SKM-1 treated with dmso at 0.1 percent for 144 hours (cell line): ENCODE results near the gene ANO6.

Source experiments
- DNase-seq: peaks from one replicate; lab custom pipeline; 2025; ENCODE audit not compliant: unreplicated experiment; lab: John Stamatoyannopoulos, UW

Gene ANO6

DNA sequence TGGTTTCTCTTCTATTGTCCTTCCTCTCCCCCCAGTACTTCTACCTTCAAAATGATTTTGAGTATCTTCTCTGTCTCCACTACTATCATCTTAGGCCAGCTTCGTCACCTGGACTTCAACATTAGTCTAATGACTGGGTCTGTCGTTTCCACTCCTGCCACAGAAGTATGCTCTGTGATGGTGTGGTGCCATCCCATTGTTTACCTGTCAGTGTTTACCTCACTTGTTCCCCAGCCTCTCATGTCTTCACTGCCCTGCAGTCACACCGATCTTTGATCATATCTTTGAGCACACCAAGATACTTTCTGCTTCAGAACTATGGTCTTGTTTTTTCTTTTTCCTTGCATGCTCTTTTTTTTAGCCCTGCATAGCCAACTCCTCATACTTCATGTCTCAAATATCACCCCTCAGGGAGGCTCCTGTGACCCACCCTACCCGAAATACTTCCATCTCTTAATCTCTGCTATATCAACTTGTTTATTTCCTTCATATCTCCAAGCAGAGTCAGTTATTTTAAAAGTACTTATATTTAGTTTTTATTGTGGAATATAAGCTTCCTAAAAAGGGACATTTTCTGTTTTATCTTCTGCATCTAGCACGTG lies 60.4 kb downstream of the ANO6 start:
- no peak for DNase-seq

DNA sequence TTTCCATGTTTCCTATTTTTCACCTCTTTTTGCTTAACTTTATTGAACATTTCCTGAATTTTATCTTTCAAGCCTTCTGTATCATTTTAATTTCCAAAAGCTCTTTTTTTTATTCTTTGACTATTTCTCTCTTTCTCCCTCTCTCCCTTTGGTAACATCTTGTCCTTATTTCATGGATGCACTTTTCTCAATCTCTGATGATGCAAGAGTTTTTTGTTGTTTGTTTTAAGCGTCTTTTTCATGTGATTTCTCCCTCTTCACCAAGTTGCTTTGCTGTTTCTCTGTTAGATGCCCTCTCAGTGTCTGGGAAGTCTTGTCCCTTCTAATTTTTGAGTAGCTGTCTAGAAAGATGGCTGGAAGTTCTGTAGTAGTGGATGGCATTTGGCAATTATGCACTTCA lies 62.6 kb downstream of the ANO6 start:
- DNase-seq = no peak

DNA sequence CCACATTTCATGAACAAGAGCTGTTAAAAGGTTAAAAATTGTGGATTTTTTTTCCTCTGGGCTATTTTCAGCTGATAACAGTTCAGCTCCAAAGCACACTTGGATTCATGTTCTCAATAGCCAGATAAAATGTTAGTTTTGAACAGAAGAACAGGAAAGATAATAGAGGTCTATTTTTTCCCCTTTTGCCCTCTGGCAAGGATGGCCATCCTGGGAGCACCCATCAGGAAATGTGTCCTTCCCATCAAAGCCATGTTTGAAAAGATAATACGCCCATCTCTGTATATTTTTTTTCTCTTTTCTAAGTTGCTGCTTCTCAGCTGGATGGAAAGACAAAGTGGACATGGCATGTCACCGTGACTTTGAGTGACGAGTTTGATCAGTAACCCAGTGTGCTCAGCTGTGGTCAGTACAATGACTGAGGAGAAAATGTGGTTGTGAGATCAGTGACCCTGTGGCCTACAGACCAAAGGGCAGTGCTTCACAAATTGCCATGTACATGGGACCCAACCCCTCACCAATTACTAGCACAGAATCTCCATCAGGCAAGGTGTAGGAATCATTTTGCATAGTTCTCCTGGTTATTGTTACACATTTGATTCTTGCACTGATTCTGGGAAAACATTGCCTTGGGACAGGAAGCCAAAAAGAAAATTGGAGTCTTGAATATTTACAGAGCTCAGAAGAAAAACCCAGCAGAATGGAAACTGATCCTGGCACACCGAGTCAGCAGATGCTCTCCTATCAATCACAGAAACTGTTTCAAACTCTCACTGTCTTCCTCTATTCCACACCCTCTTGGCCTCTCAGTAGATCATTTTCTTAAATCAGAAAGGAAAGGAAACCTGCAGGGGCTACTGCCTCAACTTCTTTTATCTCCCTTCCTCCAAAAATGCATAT lies 64.3 kb downstream of the ANO6 start:
- no peak for DNase-seq

DNA sequence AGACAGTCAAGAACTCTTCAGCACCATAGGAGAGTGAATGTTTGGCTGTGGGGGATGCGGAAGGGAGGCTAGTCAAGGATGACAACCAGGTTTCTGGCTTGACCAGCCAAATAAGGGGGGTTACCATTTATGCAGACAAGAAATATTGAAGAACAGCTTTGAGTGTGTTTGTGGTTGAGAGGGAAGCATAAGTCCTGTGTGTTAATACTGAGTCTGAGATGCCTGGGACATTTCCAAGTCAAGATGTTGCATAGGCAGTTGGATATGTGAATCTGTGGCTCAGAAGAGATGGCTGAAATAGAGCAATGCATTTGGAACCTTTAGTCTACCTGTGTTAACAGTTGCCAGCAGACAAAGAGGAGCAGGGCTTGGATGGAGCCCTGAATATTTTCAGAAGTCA lies 66.1 kb downstream of the ANO6 start:
- no peak for DNase-seq

DNA sequence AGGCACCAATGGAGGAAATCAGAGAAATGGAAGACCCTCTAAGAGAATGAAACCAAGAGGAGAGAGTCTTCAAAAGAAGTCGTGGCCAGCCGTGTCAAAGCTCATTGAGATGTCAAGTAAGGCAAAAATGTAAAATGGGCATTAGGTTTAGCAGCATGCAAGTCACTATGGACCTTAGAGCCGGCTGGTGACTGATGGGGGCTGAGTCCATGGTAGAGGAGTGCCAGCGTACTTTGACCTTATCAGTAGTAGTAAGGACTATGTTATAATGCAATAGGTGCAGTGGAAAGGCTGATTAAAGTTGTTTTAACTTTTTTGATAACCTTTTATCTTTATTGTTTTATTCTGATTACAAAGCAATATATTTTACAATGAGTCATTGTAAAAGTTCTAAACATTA lies 66.5 kb downstream of the ANO6 start:
- no peak for DNase-seq

DNA sequence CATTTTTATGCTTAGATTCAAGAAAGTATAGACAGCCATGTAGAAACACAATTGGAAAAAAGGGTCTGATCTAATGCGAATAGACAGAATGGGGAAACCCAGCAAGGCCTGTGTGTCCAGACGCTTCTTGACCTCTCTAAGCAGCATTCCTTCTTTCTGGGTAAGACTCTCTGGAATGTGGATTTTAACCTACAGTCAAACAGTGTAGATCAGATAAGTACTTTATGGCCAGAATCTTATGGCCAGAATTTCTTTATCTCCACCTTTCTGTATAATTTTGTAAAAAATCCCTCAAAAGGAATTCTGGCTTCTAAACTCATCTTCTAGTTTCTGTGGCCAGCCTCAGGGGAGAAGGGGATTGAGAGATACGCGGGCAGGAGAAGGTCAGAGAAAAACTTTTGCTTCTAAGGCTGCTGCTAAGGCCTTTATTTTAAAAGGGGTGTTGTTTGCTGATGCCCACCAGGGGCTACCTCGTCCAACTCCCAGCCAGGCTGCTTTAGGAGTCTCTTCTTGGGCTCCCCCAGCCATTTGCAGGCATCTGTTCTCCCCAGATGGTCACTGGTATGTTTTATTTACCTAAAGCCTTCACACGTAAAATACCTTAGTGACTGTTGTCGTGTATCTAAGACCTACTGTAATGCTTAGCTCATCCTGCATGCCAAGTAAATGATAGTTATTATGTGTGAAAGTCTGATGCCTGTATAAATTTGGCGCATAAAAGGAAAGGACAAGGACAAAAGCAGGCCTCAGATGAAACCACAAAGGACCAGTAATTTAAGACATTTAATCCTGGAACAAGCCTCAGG lies 68.4 kb downstream of the ANO6 start:
- no peak for DNase-seq

DNA sequence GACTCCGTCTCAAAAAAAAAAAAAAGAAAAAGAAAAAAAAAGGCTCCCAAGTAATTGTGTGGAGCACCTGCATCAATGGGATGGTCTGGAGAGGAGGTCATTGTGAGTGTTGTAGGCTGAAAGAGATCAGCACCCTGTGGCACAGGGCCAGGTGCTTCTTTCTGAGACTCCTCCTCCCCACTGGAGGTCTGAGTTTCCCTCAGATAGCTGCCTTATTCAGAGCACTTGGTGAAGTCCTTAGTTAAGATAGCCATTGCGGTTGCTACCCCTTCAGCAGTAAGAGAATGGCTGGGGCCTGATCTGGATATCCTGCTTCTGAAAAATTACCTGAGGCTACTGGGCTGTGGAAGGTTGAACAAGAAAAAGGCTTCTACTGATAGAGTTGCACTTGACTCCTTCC lies 69.8 kb downstream of the ANO6 start:
- DNase-seq = no peak

DNA sequence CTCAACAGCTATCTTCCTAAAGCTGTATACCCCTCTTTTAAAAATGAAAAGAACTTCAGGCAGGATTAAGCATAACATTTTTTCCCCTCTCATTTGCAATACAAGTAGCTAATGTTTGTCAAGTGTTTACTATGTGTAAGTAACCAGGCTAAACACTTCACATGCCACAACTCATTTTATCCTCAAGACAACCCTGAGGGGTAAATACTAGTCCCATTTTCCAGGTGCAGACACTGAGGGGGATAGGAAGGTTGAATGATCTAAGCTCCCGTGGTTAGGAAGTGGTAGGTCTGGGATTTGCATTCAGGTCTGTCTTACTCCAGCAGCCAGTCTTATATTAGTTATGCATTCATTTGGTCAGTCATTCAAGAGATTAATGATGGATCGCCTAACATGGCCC lies 70.7 kb downstream of the ANO6 start:
- DNase-seq = no peak

DNA sequence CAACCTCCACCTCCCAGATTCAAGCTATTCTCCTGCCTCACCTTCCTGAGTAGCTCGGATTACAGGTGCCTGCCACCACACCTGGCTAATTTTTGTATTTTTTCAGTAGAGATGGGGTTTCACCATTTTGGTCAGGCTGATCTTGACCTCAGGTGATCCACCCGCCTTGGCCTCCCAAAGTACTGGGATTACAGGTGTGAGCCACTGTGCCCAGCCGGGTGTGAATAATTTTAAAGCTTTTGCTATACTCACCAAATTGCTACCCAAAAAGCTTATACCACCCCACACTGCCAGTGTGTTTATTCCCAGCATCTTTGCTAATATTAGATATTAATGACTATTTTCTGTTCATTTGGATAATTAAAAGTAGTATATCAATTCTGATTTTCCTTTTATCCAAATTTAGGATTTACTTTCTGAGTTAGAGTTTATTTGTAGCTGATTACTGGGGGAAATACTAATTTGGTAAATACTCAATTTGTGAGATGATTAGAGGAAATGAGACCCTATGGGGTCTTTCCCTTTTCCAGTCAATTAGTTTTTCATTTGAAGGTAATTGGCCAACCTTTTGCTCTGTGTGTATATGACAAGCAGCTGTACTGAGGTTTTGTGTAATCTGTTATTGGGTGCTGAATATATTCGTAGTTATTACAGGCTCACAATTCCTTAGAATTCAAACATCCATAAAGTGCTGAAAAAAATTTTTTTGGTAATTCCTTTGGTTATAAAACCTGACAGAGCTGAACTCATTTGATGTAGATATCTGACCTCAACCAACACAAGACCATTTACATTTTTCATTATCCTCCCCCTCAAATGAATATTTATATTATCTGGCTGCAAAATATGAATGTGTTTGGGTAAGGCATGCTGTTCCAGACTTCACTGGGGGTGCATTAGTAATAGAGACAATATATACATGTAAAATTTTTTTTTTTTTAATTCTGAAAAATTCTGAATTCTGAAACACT lies 73.6 kb downstream of the ANO6 start:
- no peak for DNase-seq

DNA sequence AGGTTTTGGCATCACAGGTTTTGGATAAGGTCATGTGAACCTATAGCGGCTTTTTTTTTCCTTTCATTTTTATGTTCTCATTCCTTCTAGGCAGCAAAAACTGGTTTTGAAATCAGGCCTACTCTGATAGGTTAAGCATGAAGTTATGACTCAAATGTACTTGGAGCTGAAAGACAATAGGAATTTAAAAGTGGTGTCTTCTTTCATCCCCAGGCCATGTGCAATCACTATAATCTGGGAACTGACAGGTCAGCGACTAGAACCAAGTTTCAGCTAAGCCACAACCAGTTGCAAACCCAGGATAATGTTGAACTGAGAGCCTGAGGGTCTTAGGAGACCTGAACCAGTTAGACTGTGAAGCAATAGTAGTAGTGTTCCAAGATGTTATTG lies 74.3 kb downstream of the ANO6 start:
- no peak for DNase-seq

DNA sequence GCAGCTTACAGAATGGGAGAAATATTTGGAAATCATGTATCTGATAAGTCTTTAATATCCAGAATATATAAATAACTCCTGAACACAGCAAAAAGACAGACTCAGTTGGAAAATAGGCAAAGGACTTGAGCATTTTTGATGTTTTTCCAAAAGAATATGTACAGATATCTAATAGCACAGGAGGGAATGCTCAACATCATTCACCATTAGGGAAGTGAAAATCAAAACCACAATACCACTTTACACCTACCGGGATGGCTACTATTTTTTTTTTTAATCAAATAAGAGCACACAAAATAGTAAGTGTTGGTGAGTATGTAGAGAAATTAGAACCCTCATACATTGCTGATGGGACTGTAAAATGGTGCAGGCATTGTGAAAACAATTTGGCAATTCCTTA lies 75.6 kb downstream of the ANO6 start:
- no peak for DNase-seq

DNA sequence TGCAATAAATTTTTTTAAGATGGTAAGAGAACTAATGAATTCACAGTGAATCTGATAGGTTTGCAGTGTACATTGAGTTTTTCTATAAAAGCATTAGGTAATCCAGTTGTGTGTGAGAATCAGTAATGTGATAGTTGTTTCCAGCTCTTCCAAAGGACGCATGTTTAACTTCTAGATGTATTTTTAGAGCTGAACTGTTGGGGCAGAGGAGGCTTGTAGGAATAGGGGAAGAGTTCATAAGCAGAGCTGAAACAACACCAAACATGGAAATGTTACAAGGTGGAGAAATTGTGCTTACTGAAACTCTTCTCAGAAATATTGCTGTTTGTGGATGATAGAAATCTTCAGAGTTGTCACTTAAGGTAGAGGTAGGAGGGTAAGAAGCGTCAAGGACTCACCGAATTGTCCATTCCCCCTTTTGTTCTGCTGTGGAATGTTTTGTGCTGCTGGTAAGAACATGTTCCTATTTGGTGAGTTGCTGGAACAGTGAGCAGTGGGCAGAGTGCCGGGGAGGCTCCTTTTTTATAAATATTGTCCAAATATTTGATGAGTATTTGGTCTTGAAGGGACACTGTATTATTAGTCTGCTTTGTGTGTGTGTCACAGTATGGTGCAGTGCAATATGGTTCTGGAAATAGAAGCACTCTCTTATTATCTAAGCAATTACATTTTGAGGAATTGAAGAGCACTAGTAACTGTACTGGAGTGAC lies 76.7 kb downstream of the ANO6 start:
- DNase-seq = no peak

DNA sequence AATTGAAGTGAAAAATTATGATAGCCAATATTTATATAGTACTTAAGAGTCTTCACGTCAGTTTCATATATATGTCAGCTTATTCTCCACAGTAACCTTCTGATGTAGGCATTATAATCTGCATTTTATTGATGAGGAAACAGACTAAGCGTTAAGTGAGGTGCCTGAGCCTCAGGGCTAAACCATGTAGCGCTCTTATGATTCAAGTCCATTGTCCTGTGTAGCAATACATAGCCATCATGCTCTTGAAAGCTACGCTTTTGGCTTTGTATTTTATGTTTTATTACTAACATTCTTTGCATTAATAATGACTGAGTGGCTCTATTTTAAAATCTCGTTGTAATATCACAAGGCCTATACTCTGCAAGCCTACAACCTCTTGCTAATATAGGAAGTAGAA lies 79.0 kb downstream of the ANO6 start:
- no peak for DNase-seq

DNA sequence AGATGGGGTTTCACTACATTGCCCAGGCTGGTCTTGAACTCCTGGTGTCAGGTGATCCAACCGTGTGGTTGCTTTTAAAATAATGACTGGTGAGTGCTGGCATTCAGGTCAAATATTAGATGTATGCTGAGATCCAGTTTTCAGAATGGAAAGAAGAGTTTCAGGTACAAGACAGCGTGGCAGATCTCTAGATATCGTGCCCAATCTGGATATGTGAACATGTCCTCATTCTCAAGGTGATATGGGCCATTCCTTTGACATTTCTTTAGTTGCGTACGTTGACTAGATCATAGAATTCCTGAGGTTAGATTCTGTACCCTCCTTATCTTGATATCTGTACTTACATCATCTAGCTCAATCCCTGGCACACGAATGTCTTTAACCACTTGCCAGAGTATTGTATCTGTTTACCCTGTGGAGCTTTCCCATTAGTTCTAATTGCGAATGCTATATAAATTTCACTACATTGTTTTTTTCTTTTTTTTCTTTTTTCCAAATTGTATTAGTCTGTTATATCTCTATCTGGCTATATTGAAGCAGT lies 80.2 kb downstream of the ANO6 start:
- no peak for DNase-seq

DNA sequence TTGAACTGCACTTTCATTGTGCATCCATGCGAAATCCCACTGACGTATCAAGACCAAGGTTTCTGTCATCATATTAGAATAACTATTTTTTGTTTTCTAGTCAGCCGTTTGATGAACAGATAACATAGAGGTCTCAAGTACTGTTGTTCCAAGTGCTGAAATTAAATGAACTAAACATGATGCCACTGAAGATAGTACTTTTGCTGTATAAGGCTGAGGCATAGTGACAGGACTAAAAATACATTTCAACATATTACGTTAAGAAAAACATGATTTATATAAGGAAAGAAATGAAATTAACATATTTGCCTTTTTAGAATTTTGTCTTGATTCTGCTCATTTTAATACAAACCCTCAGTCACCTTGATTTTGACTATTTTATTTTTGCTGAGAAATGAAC lies 82.2 kb downstream of the ANO6 start:
- DNase-seq = no peak

DNA sequence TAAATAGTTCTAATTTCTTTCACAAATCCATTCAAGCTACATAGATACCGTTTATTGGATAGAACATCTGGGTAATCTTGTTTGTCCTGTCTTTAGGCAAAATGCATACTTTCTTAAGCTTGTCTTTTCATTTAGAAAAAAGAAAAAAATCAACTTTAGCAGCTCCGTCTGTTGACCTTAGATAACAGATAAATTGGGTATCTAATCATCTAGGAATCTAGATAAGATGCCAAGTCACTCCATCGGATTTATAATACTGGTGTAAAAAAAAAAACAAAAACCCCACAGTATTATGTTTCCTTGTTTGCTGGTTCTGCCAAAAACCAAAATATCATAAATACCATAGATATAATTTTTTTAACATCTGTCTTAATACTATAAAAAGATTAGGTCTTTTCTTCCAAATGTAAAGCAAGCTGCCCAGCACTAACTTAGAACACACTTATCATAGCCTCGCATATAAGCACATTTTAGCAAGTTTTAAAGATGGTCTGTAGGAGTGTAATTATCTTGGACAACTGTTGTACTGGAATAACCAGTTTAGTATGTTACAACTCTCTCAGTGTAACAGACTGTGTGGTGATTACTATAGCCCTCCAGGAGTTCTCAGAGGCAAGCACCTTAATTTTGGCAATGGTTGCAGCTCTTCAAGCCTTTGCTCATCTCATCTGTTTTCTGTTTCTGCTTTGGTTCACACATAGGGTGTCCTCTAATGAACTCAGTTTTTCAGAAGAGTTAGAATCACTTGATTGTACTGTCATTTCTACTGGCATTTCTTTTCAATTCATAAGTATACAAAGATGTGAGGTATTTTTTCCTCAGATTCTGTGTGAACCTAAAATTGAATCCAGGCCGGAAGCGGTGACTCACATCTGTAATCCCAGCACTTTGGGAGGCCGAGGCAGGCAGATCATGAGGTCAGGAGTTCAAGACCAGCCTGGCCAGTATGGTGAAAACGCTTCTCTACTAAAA lies 83.1 kb downstream of the ANO6 start:
- no peak for DNase-seq

DNA sequence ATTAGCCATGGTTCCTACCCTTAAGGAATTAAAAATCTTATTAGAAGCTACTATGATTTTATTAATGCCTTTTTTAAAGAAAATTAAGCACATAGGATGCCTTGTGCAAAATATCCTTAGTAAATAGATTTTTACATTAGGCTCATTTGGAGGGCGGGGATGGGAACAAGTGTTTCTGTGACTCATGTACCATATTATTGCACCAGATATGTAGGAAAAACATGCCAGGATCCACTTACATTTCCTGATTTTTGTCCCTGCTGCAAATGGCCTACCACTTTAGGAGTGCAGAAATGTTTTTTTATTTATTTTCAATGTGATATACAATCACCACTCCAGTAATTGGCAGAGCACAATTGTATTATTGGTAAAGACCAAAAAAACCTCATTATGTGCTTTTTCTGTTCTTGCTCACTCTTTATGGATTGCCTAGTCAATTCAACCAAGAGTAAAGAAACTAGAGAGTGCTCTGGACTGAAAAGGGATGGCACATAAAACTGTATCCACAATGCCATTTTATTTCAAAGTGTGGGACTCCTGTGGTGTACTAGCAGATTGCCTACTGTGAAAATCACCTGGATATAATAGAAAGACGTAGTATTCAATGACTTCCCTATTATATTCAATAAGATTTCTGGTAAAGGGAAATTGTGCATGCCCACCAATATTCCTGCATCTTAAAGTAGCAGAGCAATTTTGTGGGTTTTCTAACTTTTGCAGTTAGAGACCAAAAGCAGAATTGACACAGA lies 86.9 kb downstream of the ANO6 start:
- DNase-seq = no peak

DNA sequence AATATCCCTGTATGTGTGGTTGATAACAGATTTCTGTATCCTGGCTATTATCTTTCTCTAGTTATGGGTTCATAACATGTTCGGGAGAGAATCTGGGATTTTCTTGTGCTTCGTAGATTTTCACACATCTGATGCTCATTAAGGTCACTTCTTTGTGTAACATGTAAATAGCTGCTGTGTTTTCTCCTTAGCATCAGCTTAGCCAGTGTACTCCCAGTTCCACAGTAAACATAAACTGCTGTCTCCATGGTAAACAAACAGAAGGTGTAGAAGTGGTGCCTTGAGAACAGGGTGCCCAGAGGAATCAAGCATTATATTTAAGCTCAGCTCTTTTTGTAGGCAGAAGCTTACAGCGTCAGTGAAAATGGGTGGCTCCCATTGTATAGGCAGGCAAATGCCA lies 88.0 kb downstream of the ANO6 start:
- no peak for DNase-seq
